ENCODE results near the gene GPBAR1.

Gene GPBAR1

GRCh38 chr2:218260742-218261422 lies at the start of gene GPBAR1:
GPBAR1 (plus strand) TSS chr2:218261015; CDS start chr2:218262725, 1,710 bp downstream.
- DNase-seq: no peak

GRCh38 chr2:218214116-218214515 lies 46.7 kb upstream of the GPBAR1 start:
- no peak for DNase-seq

- no peak for DNase-seq
These were observed 44.5 kb upstream of the GPBAR1 start for GRCh38 chr2:218216336-218216673.

- DNase-seq: peak; percentile 93
These were observed 44.0 kb upstream of the GPBAR1 start, which contains the start of gene ARPC2 for GRCh38 chr2:218216674-218217359. ARPC2 (plus strand) TSS chr2:218217189; CDS start chr2:218217471, 282 bp downstream.

- no peak for DNase-seq
These were observed 43.2 kb upstream of the GPBAR1 start for GRCh38 chr2:218217360-218218267.

GRCh38 chr2:218218268-218219185 lies 42.3 kb upstream of the GPBAR1 start:
- DNase-seq: no peak

GRCh38 chr2:218219934-218220333 lies 40.9 kb upstream of the GPBAR1 start:
- DNase-seq: no peak

GRCh38 chr2:218221000-218221399 lies 39.8 kb upstream of the GPBAR1 start:
- DNase-seq: no peak

- no peak for DNase-seq
These were observed 37.8 kb upstream of the GPBAR1 start for GRCh38 chr2:218223046-218223445.

GRCh38 chr2:218224186-218224585 lies 36.6 kb upstream of the GPBAR1 start:
- DNase-seq: no peak

- no peak for DNase-seq
These were observed 33.9 kb upstream of the GPBAR1 start for GRCh38 chr2:218226903-218227302.

GRCh38 chr2:218228366-218229090 lies 32.3 kb upstream of the GPBAR1 start:
- no peak for DNase-seq

- no peak for DNase-seq
These were observed 31.6 kb upstream of the GPBAR1 start for GRCh38 chr2:218229239-218229638.

GRCh38 chr2:218229851-218230250 lies 31.0 kb upstream of the GPBAR1 start:
- DNase-seq: no peak

- no peak for DNase-seq
These were observed 29.9 kb upstream of the GPBAR1 start for GRCh38 chr2:218230882-218231281.

GRCh38 chr2:218233543-218233942 lies 27.3 kb upstream of the GPBAR1 start:
- DNase-seq: no peak

- DNase-seq: no peak
These were observed 26.3 kb upstream of the GPBAR1 start for GRCh38 chr2:218234521-218234920.

- DNase-seq: no peak
These were observed 25.8 kb upstream of the GPBAR1 start for GRCh38 chr2:218235017-218235416.

GRCh38 chr2:218236829-218237228 lies 24.0 kb upstream of the GPBAR1 start:
- no peak for DNase-seq

GRCh38 chr2:218238887-218239286 lies 21.9 kb upstream of the GPBAR1 start:
- DNase-seq: no peak

- DNase-seq: no peak
These were observed 16.6 kb upstream of the GPBAR1 start for GRCh38 chr2:218244204-218244603.

- DNase-seq: no peak
These were observed 16.1 kb upstream of the GPBAR1 start for GRCh38 chr2:218244665-218245064.

Measured in NCI-H1048 (cell line).